Small intestine (tissue), 7 donors: ENCODE results near the gene SDC4. TPM values are rescaled to one million over a fixed set of nuclear protein-coding genes. Genes with fewer than 3 reads are reported as not detected.
A peak's percentile ranks its signal among the peaks of the same experiment; 100 is the strongest.

Source experiments
- DNase-seq, 2 donors: peaks; one replicate each; pipeline versions ENCODE4 v3.0.0 to v3.0.0-alpha.2; 2013
- FAIRE-seq: peaks from 2 replicates; lab custom pipeline; 2012; peaks lifted over from hg19 to GRCh38; lab: Jason Lieb, UNC
- H3K27ac ChIP-seq, 3 donors: one replicate each; pipeline ENCODE4 v1.5.1; 2013; ENCODE audit warnings: low read length in 2 of 3, mild to moderate bottlenecking in 2 of 3, control low read depth in 1 of 3, inconsistent platforms in 1 of 3, low read depth in 1 of 3, moderate library complexity in 1 of 3
- H3K27me3 ChIP-seq, 3 donors: one replicate each; pipeline ENCODE4 v1.6.1; 2013; ENCODE audit warnings: low read length in 3 of 3, inconsistent platforms in 1 of 3; ENCODE audit not compliant: control insufficient read depth in 3 of 3, insufficient read depth in 3 of 3
- H3K36me3 ChIP-seq, 3 donors: one replicate each; pipeline ENCODE4 v1.6.1; 2013; ENCODE audit warnings: low read length in 3 of 3, inconsistent platforms in 1 of 3, low read depth in 1 of 3, mild to moderate bottlenecking in 1 of 3, moderate library complexity in 1 of 3; ENCODE audit not compliant: control insufficient read depth in 3 of 3, insufficient read depth in 2 of 3
- H3K4me1 ChIP-seq, 3 donors: one replicate each; pipeline ENCODE4 v1.6.1; 2013; ENCODE audit warnings: low read length in 2 of 3, inconsistent platforms in 1 of 3, low read depth in 1 of 3, mild to moderate bottlenecking in 1 of 3, moderate library complexity in 1 of 3; ENCODE audit not compliant: control insufficient read depth in 3 of 3, insufficient read depth in 2 of 3
- H3K4me3 ChIP-seq, 3 donors: one replicate each; pipeline ENCODE4 v1.5.1; 2013; ENCODE audit warnings: low read length in 3 of 3, control low read depth in 1 of 3, inconsistent platforms in 1 of 3, low read depth in 1 of 3, mild to moderate bottlenecking in 1 of 3, moderate library complexity in 1 of 3
- H3K9me3 ChIP-seq, 2 donors: one replicate each; pipeline ENCODE4 v1.6.1; 2013; ENCODE audit warnings: low read depth in 1 of 2, low read length in 1 of 2; ENCODE audit not compliant: control insufficient read depth in 2 of 2, insufficient read depth in 1 of 2
- WGBS, 3 donors: extraction: QIAGEN DNeasy Blood & Tissue Kit; methylation state at CpG; one replicate each; pipeline ENCODE4 v1.1.7; 2013; 5-methylcytosine and 5-hydroxymethylcytosine counted together
- polyA plus RNA-seq, 4 donors: library from polyadenylated mRNA; stranded (reverse) in 3 of 4; unstranded in 1 of 4; fragments of 200-250 nt in 3 of 4; fragments of 120-200 nt in 1 of 4; gene quantifications; one replicate each; pipeline versions ENCODE4 v1.2.1 to v1.2.3, GENCODE V29; 2013
- donor health status: healthy with polysubstance abuse.
- donor health status: control.
- donor health status: control.
- donor health status: Bipolar disorder and iron deficiency.
- donor health status: healthy.

Gene SDC4
- polyA plus RNA-seq, 4 donors = 14.3 to 95.8 (median 23.5) TPM

DNA sequence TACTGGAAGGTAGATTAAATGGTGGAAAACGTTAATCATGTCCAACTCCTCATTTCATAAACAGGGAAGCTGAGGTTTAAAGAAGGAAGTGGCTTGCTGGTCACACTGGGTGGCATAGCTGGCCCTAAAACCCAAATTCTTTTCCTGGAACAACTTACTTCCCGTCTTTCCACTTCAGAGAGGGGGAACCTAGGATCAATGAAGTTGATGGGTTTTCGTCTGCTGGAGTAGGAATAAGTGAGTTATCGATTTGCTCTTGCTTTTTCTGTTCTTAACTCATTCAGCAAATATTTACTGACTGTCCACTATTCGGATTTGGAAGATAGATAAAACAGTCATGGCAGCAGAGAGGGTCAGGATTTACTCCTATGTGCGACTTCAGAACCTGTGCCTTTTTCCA lies 13.6 kb upstream of the SDC4 start:
- no peaks in the 10 kb centered on the region for H3K27me3 ChIP-seq
- peaks cover 0 to 10% (median 6%) of the 10 kb centered on the region in 3 donors for H3K36me3 ChIP-seq
- peaks cover 5 to 43% (median 11%) of the 10 kb centered on the region in 3 donors for H3K4me1 ChIP-seq
- FAIRE-seq (no peak), DNase-seq (no peak)
- no peaks in the 10 kb centered on the region for H3K9me3 ChIP-seq
- WGBS, 3 donors = 66 to 74% (median 68%) methylated on average over 6 of the region's 6 CpGs
- H3K27ac ChIP-seq = no peak overlapping the region
- H3K4me3 ChIP-seq = no peak overlapping the region

GRCh38 chr20:45359406-45360148 lies 11.4 kb upstream of the SDC4 start:
- no peaks in the 10 kb centered on the region for H3K9me3 ChIP-seq
- H3K27ac ChIP-seq = peak overlapping the region in 2 of 3 donors; percentile 7 to 55
- FAIRE-seq (no peak), DNase-seq (peak in 1 of 2 donors; percentile 68)
- no peak overlapping the region for H3K4me3 ChIP-seq
- H3K4me1 ChIP-seq = peaks cover 6 to 46% (median 13%) of the 10 kb centered on the region in 3 donors
- no peaks in the 10 kb centered on the region for H3K36me3 ChIP-seq
- H3K27me3 ChIP-seq = no peaks in the 10 kb centered on the region
- 21 to 46% (median 39%) methylated on average over 9 of the region's 9 CpGs for WGBS, 3 donors

GRCh38 chr20:45359069-45359405 lies 10.8 kb upstream of the SDC4 start:
- H3K36me3 ChIP-seq = no peaks in the 10 kb centered on the region
- no peaks in the 10 kb centered on the region for H3K27me3 ChIP-seq
- DNase-seq = no peak
- H3K4me3 ChIP-seq = no peak overlapping the region
- no peak for FAIRE-seq
- 74 to 76% (median 75%) methylated on average over 7 of the region's 7 CpGs for WGBS, 3 donors
- no peaks in the 10 kb centered on the region for H3K9me3 ChIP-seq
- peak overlapping the region in 1 of 3 donors; percentile 76 for H3K27ac ChIP-seq
- H3K4me1 ChIP-seq = peaks cover 6 to 44% (median 13%) of the 10 kb centered on the region in 3 donors

GRCh38 chr20:45358282-45359068 lies 10.3 kb upstream of the SDC4 start:
- Histone ChIP-seq H3K27ac (peak overlapping the region in 1 of 3 donors; percentile 76), H3K36me3 (no peaks in the 10 kb centered on the region), H3K9me3 (no peaks in the 10 kb centered on the region), H3K4me3 (no peak overlapping the region), H3K27me3 (no peaks in the 10 kb centered on the region), H3K4me1 (peaks cover 6 to 40% (median 13%) of the 10 kb centered on the region in 3 donors)
- FAIRE-seq = no peak
- no peak for DNase-seq
- 48 to 74% (median 65%) methylated on average over 10 of the region's 10 CpGs for WGBS, 3 donors

DNA sequence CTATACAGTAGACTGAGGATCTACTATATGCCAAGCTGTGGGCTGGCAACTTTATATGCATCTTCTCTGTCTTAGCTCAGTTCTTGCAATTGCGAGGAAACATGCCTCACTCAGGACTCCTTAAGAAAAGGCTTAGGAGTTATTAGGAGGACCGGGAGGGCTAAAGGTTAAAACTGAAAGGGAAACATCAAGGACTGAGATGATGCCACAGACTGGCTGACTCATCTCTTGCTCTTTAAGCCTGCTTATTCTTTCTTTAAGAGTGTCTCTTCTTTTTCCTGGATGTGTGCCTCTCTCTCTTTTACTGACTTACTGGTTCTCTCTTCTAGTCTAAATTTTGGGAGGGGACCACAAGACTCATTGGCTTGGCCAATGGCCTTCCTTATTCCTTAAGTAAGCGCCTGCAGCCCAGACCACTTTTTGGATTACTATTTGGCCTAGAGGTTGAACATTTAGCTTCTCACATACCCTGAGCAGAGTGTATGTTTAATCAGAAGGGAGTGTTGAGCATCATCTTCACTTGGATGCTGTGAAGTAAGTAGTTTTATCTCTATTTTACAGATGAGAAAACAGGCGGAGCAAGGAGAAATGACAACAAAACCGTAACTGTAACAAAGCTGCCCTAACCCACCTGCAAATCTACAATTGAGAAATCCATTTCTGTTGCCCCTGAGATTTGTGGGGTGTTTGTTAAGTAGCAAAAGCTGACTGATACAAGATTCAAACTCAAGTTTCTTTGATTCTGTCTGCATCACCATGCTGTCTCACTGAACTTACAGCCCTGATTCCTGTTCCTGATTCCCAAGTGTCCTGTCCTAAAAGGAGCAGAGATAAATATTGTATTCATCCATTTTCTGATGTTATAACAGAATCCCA lies 7.2 kb upstream of the SDC4 start:
- peak in 1 of 2 donors; percentile 57 for DNase-seq
- H3K4me3 ChIP-seq = no peak overlapping the region
- no peak for FAIRE-seq
- peak overlapping the region in 1 of 3 donors; percentile 51 for H3K27ac ChIP-seq
- no peaks in the 10 kb centered on the region for H3K36me3 ChIP-seq
- WGBS, 3 donors = 39 to 58% (median 53%) methylated on average over 5 of the region's 5 CpGs
- no peaks in the 10 kb centered on the region for H3K9me3 ChIP-seq
- no peaks in the 10 kb centered on the region for H3K27me3 ChIP-seq
- H3K4me1 ChIP-seq = peaks cover 6 to 28% (median 13%) of the 10 kb centered on the region in 3 donors

DNA sequence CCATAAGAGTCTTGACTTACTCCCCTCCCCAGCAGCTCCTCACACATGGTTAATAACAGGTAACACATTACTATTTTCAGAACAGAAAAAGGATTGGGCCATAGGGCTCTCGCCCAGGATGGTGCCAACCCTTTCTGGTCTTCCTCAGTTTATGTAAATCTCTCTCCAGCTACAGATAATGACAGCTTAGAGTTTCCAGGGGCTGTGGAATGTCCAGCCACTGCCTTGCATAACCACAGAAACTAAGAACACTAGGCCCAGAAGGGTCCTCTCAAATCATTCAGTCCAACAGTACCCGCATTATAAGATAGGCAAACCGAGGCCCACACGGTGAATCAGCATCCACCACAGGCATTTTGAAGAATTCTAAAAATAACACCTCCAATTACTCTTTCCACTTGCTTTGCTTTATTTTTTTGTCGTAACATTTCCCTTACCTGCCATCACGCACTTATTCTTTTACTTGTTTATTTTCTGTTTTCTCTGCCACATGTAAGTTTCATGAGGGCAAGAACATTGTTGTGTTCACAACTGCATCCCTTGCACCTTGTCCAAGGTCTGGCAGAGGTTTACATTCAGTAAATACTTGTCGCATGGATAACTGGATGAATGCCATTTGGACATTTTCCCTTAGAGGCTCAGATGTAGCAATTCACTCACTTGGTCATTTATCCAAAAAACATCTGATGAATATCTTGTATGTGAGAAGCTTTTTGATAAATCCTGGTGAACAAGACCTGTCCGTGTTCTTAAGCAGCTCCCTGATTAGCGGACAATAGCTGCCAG lies 6.4 kb upstream of the SDC4 start:
- 69 to 75% (median 71%) methylated on average over 9 of the region's 9 CpGs for WGBS, 3 donors

GRCh38 chr20:45353746-45354145 lies 5.5 kb upstream of the SDC4 start:
- Histone ChIP-seq H3K36me3 (no peaks in the 10 kb centered on the region), H3K4me1 (peaks cover 4 to 14% (median 5%) of the 10 kb centered on the region in 3 donors), H3K27me3 (no peaks in the 10 kb centered on the region), H3K27ac (no peak overlapping the region), H3K4me3 (no peak overlapping the region), H3K9me3 (no peaks in the 10 kb centered on the region)
- FAIRE-seq = no peak
- DNase-seq = no peak
- 82 to 100% (median 88%) methylated on average over 1 of the region's 1 CpG for WGBS, 3 donors

More for the DNA sequence above, 6.4 kb upstream of the SDC4 start:
- DNase-seq (no peak), FAIRE-seq (no peak)
- H3K4me1 ChIP-seq = peaks cover 6 to 21% (median 7%) of the 10 kb centered on the region in 3 donors
- H3K4me3 ChIP-seq = no peak overlapping the region
- H3K27ac ChIP-seq = peak overlapping the region in 1 of 3 donors; percentile 51
- H3K27me3 ChIP-seq = no peaks in the 10 kb centered on the region
- H3K36me3 ChIP-seq = no peaks in the 10 kb centered on the region
- H3K9me3 ChIP-seq = no peaks in the 10 kb centered on the region
